Prostate gland (tissue), 2 donors: ENCODE measurements around the gene RNF215. TPM values are rescaled to one million over a fixed set of nuclear protein-coding genes. Genes with fewer than 3 reads are reported as not detected.
A peak's percentile ranks its signal among the peaks of the same experiment; 100 is the strongest.

Source experiments
- DNase-seq: peaks from one replicate; pipeline ENCODE4 v3.0.0-alpha.2; 2019; ENCODE audit warnings: low spot score
- H3K27ac ChIP-seq, 2 donors: fragments of 200-600 bp; sonication (generic); 2 replicates each; pipeline ENCODE4 v1.5.1; 2017 to 2019
- H3K27me3 ChIP-seq: fragments of 200-600 bp; sonication (generic); replicated peaks from 2 replicates; pipeline ENCODE4 v1.5.1; 2019; ENCODE audit not compliant: insufficient read depth
- H3K36me3 ChIP-seq, 2 donors: fragments of 200-600 bp; sonication (generic); 1 replicate in 1 of 2; 2 replicates in 1 of 2; pipeline versions ENCODE4 v1.5.1 to v1.8.1; 2017 to 2019
- H3K4me1 ChIP-seq: fragments of 200-600 bp; sonication (generic); replicated peaks from 2 replicates; pipeline ENCODE4 v1.5.1; 2019
- H3K4me3 ChIP-seq, 2 donors: fragments of 200-600 bp; sonication (generic); 2 replicates each; pipeline ENCODE4 v1.5.1; 2017 to 2019
- H3K9me3 ChIP-seq: fragments of 200-600 bp; sonication (generic); 2 replicates; pipeline ENCODE4 v1.5.1; 2017
- CTCF ChIP-seq, 4 experiments: fragments of 200-600 bp in 2 of 4; fragments of 450-650 bp in 2 of 4; sonication (generic) in 2 of 4; IDR thresholded peaks; 1 replicate in 3 of 4; 2 replicates in 1 of 4; pipeline ENCODE4 v1.5.1; 2016 to 2019; ENCODE audit warnings: antibody characterized with exemption in 4 of 4, mild to moderate bottlenecking in 2 of 4, moderate library complexity in 2 of 4
- POLR2A ChIP-seq: fragments of 450-650 bp; IDR thresholded peaks from one replicate; pipeline ENCODE4 v1.6.1; 2016; ENCODE audit warnings: antibody characterized with exemption, mild to moderate bottlenecking
- POLR2AphosphoS5 ChIP-seq: sonication (generic); formaldehyde crosslinking; IDR thresholded peaks from one replicate; pipeline ENCODE4 v1.6.1; 2017; ENCODE audit warnings: antibody characterized with exemption
- WGBS: methylation state at CpG from one replicate; pipeline ENCODE4 v1.1.5; 2018; 5-methylcytosine and 5-hydroxymethylcytosine counted together
- intact Hi-C: fragments of 100-400 bp; cut with DNase I; formaldehyde crosslinking; loops from one replicate; pipeline ENCODE4 v1.14.2; 2022
- total RNA-seq, 2 donors: library from RNA; depleted of rRNA; stranded (reverse); fragments of >200 nt; gene quantifications; one replicate each; pipeline ENCODE4 v1.1.0, GENCODE V29; 2016

RNF215 gene
- total RNA-seq, 2 donors from 2014 or later: 18.1 to 20.0 TPM

GRCh38 chr22:30358541-30358940, 28.7 kb downstream of the RNF215 start:
- intact Hi-C loops: no loop called here
- 92% methylated on average over 6 of the region's 6 CpGs for WGBS
- no peaks in the 10 kb centered on the region for H3K9me3 ChIP-seq
- no peaks in the 10 kb centered on the region for H3K36me3 ChIP-seq
- H3K4me3 ChIP-seq: no peak overlapping the region
- no peak overlapping the region for H3K27ac ChIP-seq
- peaks cover 10% of the 10 kb centered on the region for H3K4me1 ChIP-seq
- no peak for DNase-seq
- H3K27me3 ChIP-seq: no peaks in the 10 kb centered on the region
- no peak for TF ChIP-seq POLR2AphosphoS5
- no peak for TF ChIP-seq CTCF (IDR thresholded peaks at IDR 0.05)
- TF ChIP-seq POLR2A: no peak

GRCh38 chr22:30357650-30358215, 29.5 kb downstream of the RNF215 start:
- 50% methylated on average over 22 of the region's 22 CpGs for WGBS
- DNase-seq: no peak
- H3K9me3 ChIP-seq: no peaks in the 10 kb centered on the region
- no peak overlapping the region for H3K27ac ChIP-seq
- H3K4me1 ChIP-seq: peaks cover 10% of the 10 kb centered on the region
- intact Hi-C loops: loop anchor here (2.0 kb wide), 2 partner anchors 29 to 69 kb away; partner anchors contain the start of genes CASTOR1 and RNF215
- no peak for TF ChIP-seq CTCF (IDR thresholded peaks at IDR 0.05)
- TF ChIP-seq POLR2AphosphoS5: no peak
- no peak for TF ChIP-seq POLR2A
- H3K27me3 ChIP-seq: no peaks in the 10 kb centered on the region
- H3K36me3 ChIP-seq: peaks cover 0 to 3% of the 10 kb centered on the region in 2 donors
- no peak overlapping the region for H3K4me3 ChIP-seq

- no peak for DNase-seq
- Histone ChIP-seq H3K9me3 (no peaks in the 10 kb centered on the region), H3K27ac (peak overlapping the region; percentile 93), H3K36me3 (peaks cover 0 to 8% of the 10 kb centered on the region in 2 donors), H3K4me3 (peak overlapping the region; percentile 58 to 68), H3K27me3 (no peaks in the 10 kb centered on the region), H3K4me1 (peaks cover 10% of the 10 kb centered on the region)
- intact Hi-C loops: loop anchor here (2.0 kb wide), 2 partner anchors 30 to 68 kb away; partner anchors contain the start of genes CASTOR1 and RNF215
- WGBS: 2% methylated on average over 9 of the region's 9 CpGs
- TF ChIP-seq CTCF (IDR thresholded peaks at IDR 0.05): no peak
- TF ChIP-seq POLR2AphosphoS5: no peak
- no peak for TF ChIP-seq POLR2A
Measured at GRCh38 chr22:30357236-30357570, 30.0 kb downstream of the RNF215 start.

GRCh38 chr22:30356449-30357235, 30.6 kb downstream of the RNF215 start, which contains the start of the genes CCDC157 and SF3A1:
CCDC157 (plus strand) TSS chr22:30357007; CDS start chr22:30366001, 8,994 bp downstream.
SF3A1 (minus strand) TSS chr22:30356894; CDS start chr22:30356792, 102 bp downstream.
- intact Hi-C loops: loop anchor here (2.0 kb wide), 2 partner anchors 30 to 68 kb away; partner anchors contain the start of genes CASTOR1 and RNF215
- Histone ChIP-seq H3K9me3 (no peaks in the 10 kb centered on the region), H3K27ac (peak within 1 kb of the TSS; percentile 93), H3K27me3 (no peaks in the 10 kb centered on the region), H3K4me1 (peaks cover 10% of the 10 kb centered on the region), H3K36me3 (peaks cover 0 to 14% of the 10 kb centered on the region in 2 donors), H3K4me3 (peak within 1 kb of the TSS; percentile 58 to 68)
- DNase-seq: peak; percentile 85
- TF ChIP-seq POLR2AphosphoS5: peak; percentile 92
- TF ChIP-seq POLR2A: peak; percentile 85
- peak in 2 of 4 experiments; percentile 29 for TF ChIP-seq CTCF (IDR thresholded peaks at IDR 0.05)
- WGBS: under 1% methylated on average over 80 of the region's 91 CpGs
